NAMALWA (cell line): ENCODE measurements around the gene FRMD4A.

Experiments used
- DNase-seq: peaks from one replicate; pipeline ENCODE4 v3.0.0-alpha.2; 2015; ENCODE audit warnings: low spot score

Gene FRMD4A

DNA sequence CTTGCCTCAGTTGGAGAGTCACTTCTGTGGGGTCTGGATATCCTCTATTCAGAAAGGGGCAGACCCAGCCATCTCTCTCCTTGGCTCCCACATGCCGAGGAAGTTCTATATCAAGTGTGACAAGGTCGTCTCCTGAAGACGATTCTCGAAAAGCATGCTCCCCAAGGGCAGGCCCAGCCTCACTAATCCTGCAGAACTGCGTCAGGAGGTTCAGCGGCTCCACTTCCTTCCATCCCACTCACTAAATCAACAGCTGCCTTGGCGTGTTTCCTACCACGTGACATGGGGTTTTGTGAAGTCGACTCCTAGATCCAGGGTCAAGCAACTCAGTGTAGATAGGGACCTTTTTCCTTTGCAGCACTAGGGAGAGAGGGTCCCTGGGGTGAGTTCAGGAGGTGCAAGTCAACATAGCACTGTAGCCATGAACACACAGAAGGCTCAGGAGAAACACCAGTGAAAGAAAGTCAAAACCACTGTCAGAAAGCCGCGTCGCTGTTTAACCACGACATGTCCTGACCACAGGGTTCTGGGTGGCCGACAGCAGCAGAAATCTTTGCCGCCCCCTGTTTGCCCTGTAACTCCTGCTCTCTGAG, 587.5 kb downstream of the FRMD4A start:
- no peak for DNase-seq

DNA sequence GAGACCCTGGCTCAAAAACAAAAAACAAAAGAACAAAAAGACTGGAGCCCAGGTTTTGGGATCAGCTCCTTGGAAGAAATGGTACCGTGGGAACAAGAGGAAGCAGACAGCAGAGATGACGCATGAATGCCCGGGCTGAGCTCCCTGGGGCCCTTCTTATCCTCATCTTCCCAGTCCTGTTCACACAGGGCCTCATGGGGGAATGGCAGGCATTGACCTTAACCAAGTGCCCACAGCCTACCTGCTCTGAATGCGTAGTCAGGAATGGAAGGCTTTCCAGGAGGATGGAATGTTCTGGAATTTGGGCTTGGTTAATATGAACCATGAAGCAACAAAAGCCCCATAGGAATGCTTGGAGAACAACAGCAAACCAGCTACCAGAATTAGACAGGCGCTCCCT, 589.3 kb downstream of the FRMD4A start:
- no peak for DNase-seq

DNA sequence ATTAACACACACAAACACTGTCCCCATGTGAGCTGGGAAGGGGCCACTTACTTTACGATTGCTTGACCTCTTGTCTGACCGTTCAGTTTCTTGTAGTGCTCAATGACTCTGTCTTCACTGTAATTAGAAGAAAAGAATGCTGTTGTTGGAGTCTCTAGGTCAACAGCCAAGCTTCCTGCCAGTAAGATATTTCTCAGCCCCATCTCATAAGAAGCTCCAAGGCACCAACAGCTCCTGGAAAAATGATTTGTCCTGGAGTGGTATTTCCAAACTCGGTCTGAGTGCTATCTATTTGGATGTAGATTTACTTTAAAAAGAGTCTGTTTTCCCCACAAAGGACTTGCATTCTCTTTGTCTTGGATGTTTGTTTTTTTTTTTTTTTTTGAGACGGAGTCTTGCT, 590.3 kb downstream of the FRMD4A start:
- no peak for DNase-seq

DNA sequence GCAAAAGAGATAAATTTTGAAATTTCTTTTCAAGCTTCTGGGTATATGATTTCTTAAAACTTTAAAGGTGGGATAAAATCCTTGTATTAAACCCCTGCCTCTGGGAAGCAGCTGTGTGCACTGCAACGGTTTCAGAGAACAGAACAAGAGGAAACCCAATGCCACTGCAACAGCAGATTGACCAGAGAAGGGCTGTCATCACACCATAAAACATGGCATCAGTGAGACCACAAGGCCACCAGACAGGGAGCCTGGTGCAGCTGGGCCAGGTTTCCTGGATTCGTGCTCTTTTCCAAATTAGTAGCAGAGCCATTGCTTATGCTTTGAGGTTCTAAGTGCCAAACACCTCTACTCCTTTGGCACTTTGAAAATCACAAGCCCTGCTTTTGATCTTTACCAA, 591.5 kb downstream of the FRMD4A start:
- DNase-seq = no peak

DNA sequence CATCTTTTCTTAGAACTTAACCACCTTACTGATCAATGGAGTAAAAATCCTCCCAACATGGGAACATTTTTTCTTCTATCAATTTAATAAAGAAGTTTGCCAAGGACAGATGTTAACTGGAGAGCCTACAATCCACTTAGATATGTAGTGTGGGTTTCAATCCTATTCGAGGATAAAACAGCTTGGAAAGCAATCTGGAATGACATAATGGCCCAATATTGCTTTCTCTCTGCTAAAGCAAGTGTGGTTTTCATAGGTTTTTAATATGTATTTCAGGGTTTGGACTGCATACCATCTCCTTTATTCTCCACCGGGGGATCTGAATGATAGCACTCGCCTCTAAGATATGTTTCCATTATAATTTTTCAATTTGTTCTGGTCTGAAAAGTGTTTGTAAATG, 594.2 kb downstream of the FRMD4A start:
- no peak for DNase-seq

DNA sequence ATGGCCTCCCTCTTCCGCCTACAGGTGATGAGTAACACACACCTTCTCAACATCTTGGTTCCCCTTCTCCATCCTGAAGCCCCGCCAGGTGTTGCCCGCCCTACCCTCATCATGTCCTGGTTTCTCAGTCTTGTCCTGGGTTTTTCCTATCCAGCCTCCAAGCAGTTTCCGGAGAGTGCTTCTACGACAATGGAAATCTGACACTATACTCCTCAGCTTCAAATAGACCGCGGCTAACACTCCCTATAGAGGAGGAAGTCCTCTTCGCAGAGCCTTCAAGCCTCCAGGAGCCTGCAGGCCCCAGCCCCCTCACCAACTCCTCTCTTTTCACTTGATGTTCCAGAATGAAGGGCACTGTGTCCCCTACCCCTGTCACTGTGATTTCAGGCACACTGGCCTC, 596.6 kb downstream of the FRMD4A start:
- no peak for DNase-seq

DNA sequence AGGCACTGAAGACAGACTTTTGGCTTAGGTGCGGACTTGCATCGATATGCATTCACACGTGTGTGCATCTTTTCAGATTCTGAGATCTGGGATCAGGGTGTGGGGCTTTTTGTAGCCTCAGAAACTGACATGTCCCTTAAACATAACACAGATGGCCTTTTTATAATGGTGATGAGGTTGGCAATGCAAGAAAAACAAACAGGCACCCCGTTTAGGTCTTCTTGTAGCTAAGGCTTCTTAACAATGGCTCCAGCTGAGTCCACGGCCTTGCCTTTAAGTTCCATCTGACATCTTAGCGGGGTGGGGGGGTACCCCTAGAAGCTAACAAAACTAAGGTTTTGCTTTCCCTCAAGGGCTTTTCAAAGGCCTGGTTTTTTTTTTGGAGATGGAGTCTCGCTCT, 597.7 kb downstream of the FRMD4A start:
- DNase-seq = no peak

DNA sequence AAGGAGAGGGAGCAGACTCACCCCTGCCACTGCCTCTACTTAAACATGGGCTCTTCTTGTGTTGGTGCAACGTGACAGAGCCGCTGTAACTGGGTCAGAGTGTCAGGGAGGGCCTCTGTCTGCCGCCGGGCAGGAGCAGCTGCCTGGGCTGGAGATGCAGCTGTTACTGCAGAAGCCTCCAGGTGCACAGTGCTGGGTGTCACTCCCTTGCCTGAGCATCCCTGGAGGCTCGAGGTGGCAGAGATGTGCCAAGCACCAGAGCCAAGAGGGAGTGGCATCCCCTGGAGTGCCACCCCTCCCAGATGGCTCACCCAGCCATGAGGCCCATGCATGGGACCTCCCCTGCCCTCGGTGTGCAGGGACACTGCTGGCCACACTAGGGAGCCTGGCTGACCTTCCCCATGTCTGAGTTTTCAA, 598.3 kb downstream of the FRMD4A start:
- no peak for DNase-seq

DNA sequence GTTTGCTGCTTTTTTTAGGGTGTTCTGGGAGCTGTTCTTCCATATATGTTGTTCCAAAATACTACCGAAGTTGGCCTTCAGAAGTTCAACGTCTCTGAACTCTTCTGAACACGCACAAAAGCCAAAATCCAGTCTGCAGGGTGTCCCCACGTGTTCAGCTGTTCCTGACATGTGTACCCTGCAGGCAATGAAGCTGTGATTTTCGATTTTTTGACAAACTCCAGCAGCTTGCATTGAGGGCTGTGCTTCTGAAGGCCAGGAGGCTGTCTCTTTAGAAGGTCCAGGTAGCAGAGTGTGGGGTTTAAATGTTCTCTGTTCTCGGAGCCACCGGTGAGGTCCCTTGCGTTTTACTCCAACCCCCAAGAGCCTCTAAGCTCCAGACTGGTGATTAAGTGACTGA, 598.9 kb downstream of the FRMD4A start:
- no peak for DNase-seq

DNA sequence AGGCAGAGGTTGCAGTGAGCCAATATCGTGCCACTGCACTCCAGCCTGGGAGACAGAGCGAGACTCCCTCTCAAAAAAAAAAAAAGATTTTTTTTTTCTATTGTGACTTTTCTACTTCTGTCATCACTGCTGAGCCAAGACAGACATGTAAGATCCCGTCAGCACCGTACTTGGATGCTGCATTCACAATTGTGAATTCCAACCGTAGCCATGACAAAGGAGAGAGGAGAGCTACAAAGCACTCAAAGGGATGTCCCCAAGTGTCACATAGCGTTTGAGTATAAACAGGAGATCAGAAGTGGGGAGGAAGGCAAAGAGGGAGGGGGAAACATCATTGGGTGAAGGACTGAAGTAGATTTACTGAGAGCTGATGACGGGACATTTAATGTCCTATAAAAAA, 599.8 kb downstream of the FRMD4A start:
- no peak for DNase-seq

DNA sequence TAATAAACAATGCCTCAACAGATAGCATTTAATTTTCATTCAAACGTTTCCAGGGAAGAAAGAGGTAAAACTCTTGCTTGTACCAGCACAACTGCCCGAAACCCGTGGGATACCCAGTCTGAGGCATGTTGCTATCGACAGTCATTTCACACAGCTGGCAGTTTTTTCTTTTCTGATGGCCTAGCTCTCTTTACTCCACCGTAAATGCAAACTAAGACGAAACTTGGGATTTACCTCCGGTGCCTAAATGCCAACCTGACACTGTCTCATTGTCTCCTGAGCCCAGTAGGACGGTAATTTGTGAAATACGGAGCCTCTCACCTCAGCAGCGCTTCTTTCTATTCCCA, 600.4 kb downstream of the FRMD4A start:
- DNase-seq = no peak

DNA sequence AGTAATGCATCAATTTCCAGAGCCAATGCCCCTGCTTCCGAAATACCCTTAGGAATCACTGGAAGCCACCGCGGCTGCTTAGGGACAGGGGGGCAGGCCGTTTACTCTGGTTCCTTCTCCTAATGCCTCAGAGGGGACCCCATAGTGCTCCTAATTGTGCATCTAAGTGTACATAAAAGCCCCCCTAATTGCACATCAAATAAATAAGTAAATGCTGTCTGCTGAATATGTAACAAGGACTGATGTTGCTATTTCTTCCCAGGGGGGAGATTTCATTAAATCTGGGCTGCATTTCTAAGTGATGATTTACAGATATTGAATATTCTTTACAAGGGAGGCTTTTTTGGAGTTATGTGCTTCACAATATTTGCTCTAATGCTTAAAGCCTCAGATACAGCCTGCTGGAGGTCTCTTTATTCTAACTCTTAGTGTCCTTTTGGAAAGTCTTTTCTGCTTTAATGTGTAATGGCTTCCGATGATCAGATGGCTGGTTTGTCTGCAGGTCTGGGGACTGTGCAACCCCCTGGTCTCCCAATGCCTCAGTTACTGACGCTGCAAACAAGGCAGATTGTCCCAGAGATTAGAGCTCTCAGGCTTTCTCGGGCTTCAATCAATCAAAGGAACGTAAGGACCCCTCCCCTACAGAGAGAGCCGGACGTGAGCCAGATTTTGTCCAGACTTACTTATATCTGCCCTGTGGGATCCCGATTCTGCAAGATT, 601.0 kb downstream of the FRMD4A start:
- DNase-seq = no peak

DNA sequence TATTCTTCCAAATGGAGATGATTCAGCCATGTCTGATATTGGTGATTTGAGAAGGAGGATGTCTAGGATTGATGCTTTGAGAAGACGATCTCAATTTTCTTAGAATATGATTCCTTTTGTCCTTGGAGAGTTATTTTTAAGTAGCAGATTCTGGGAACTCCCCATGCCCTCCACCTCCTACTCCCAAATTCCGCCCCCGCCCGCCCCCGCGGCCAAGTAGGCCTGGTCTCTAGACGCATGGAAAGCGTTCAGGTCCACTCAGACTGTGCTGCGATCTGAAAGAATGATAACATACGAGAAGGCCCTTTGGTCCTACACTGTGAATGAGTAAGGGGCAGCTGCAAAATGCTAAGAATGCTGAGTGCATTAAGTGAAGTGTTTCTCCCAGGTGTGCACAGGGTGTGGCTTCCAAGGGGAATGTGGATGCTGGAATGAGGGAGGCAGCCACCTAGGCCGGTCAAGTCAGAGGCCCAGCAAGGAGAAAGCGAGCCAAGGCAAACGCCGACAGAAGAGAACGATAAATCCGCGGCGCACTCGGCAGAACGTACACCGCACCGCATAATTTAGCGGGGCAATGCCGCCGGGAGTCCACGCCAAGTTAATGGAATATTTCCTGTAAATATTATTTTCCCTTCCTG, 601.7 kb downstream of the FRMD4A start:
- no peak for DNase-seq

DNA sequence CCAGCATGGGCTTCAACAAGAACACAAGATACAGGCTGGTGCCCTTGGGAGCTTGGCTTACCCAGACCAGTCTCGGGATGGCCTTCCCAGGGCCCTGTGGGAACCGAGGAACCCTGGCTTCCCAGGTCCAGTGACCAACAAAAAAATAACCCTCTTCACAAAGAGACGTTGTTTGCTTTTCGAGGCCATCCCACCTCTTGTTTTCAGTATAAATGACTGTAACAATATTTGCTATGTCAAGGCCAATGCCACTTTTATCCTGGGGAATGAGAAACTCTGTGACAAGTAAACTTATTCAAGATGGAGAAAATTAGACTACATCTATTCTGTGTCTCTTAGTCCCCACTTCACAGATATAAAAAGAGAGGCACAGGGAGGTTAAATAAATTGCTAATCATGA, 605.1 kb downstream of the FRMD4A start:
- no peak for DNase-seq

DNA sequence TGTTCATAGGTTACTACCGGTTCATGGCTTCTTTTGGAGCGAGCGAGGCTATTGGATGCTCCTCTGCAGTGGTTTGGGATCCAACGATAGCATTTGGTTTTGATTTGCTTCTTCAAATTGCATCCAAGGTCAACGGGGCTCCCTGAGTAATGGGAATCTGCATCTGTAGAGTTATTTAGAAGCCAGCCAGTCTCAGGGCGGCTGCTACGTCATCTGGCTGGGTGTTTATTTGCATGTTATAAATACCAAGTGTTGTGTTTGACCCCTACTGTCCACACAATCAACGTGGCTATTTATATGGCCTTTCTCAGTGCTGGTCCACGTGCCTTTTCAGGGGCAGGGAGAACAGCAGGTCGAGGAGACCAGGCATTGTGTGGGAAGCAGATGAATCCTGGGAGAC, 606.2 kb downstream of the FRMD4A start:
- DNase-seq = no peak

DNA sequence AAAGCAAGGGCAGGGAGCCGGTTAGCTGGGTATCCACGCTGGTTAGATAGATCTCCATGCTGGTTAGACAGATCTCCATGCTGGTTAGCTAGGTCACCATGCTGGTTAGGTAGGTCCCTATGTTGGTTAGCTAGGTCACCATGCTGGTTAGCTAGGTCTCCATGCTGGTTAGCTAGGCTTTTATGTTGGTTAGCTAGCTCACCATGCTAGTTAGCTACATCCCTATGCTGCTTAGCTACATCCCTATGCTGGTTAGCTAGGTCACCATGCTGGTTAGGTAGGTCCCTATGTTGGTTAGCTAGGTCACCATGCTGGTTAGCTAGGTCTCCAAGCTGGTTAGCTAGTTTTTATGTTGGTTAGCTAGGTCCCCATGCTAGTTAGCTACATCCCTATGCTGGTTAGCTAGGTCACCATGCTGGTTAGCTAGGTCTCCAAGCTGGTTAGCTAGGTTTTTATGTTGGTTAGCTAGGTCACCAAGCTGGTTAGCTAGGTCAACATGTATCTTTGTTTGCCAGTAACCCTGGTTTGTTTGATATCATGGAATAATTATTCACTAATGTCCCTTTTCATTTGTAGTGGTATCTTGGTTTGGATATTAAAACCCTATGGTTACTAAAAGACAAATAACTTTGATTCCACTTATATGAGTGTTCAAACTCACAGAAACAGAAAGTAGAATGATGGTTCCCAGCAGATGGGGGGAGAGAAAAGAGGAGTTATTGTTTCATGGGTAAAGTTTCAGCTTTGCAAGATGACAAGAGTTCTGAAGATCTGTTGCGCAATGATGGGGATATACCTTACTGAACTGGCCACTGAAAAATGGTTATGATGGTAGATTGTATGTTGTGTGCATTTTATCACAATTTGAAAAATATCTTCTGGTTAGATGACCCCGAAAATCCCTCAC, 607.7 kb downstream of the FRMD4A start:
- DNase-seq = no peak

DNA sequence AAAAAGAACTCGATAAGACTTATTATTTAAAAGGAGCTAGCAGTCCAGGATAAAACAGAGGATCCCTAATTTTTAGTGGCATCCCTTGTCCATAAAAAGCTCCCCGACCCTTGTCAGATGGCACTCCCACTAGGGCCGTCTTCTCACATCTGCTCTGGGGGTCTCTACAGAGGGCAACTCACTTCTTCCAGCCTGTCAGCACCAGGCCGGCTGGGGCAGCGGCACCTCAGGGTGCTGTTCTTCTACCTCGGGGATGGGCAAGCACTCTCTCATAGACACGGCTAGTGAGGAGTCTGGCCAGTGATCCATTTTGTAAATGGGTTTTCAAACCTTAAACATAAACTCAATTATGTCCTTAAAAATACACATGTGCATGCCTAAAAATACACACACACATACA, 609.2 kb downstream of the FRMD4A start:
- no peak for DNase-seq

DNA sequence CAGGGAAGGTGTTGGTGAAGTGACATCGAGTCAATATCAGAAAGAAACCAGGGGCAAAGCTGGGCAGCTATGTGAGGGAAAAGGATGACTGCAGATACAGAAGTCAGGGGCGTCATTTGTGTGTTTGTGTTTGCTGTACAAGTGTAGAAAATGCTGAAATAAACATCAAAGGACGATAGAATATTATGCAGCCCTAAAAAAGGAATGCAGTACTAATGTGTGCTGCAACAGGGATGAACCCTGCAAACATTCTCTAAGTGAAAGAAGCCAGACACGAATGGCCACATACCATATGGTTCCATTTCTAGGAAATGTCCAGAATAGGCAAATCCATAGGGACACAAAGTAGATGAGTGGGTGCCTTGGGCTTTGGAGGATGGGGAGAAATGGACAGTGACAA, 610.0 kb downstream of the FRMD4A start:
- DNase-seq = no peak

DNA sequence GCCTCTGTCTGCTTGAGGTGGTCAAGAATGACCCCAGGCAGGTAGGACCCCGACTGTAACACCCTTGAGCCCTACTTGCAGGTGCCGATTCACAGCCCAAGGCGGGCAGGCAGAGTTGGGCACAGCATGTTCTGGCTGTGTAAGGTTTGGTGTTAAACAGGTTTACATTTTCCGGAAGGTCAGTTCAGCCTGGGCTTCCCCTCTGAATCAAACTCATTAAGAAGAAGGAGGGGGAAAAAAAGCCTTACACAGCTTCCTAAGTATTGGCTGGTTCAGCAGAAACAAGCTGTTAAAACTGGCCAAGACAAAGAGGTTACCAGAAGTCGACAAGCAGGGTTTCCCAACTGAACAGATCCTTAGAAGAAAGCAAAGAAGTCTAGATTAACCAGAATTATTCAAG, 611.3 kb downstream of the FRMD4A start:
- DNase-seq = no peak

DNA sequence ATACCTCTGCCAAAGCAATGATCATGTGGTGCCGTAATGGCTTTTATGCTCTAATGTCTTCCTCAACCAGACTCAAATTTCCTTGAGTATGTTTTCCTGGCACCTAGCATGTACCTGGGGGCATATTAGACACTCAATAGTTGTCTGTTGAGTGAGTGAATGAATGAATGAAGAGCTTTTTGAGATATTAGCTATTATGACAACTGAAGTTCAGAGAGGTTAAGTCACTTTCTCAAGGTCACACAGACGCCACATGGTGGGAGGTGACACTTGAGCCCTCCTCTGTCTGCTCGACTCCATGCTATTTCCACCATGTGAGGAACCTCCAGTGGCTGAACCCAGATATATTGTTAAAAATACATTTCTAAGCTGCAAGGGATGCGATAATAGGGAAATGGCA, 611.9 kb downstream of the FRMD4A start:
- no peak for DNase-seq

DNA sequence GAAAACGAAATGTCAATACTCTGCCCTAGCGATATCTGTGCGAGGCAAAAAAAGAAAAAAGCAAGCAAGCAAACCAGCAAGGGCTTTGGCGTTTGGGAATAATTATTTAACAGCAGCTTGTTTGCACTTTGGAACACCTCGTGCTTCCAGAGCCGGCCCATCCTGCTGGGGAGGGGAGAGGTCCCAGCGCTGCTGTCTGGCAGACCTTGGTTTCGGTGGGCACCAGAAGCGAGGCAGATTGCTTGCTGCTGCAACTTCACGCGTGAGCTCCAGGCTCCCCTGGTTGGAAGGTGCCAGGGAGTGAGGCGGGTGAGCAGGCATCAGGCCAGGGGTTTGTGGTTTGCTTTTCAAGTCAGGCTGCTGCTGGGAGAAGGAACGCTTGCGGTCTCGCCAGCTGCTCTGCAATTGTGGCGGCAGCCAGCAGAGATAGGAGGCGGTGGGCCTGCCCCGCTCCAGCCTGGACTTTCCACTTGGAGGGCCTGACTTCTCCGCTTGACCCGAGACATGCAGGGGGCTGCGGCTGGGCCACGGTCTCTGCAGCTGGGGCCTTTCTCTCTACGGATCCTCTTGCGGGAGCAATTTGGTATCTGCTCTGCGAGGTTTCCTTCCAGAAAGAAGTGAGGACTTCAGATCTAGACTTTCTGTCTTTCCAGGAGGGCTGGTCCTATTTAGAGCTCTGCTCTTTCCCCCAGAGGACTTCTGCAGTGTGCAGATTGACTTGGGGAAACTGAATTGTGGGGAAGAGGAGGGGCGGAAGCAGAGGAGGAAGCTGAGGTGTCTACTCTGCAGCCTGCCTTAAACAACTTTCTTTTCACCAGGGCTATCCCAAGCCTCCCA, 612.6 kb downstream of the FRMD4A start:
- no peak for DNase-seq

DNA sequence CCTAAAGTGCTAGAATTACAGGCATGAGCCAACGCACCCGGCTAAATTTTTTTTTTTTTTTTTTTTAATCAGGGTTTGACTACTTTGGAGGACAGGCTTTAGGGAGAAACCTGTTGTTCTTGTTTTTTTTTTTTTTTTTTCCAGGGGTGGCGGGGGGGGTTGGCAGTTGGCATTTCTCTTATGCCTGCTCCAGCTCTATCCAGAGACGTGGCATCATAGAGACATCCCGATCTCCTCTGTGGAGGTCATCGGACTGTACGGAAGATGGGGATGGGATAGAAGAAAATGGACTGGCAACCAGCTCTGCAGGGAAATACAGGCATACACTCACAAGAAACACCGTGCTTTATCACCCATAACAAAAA, 613.2 kb downstream of the FRMD4A start:
- DNase-seq = no peak
